Jurkat, Clone E6-1 (cell line): Measurements from ENCODE around the gene FAM111B. TPM values are rescaled to one million over a fixed set of nuclear protein-coding genes. Genes with fewer than 3 reads are reported as not detected.
A peak's percentile ranks its signal among the peaks of the same experiment; 100 is the strongest.
"Not testable (repeated sequence)": the region's sequence is repeated elsewhere in the genome, so short reads cannot be mapped to it uniquely, and the experiment has no call there.

Experiments
- DNase-seq: peaks from one replicate; pipeline ENCODE4 v3.0.0-alpha.2; 2011; ENCODE audit warnings: low read depth, low spot score
- H3K4me3 ChIP-seq: 2 replicates; pipeline ENCODE4 v1.5.1; 2011; ENCODE audit warnings: mild to moderate bottlenecking, low read length, control low read depth, moderate library complexity
- polyA plus RNA-seq: library from polyadenylated mRNA; unstranded; fragments of >200 nt; gene quantifications from one replicate; pipeline ENCODE4 v1.2.1, GENCODE V29; 2012; ENCODE audit warnings: missing spikeins; ENCODE audit not compliant: insufficient read length, insufficient read depth

The FAM111B gene, protein sequence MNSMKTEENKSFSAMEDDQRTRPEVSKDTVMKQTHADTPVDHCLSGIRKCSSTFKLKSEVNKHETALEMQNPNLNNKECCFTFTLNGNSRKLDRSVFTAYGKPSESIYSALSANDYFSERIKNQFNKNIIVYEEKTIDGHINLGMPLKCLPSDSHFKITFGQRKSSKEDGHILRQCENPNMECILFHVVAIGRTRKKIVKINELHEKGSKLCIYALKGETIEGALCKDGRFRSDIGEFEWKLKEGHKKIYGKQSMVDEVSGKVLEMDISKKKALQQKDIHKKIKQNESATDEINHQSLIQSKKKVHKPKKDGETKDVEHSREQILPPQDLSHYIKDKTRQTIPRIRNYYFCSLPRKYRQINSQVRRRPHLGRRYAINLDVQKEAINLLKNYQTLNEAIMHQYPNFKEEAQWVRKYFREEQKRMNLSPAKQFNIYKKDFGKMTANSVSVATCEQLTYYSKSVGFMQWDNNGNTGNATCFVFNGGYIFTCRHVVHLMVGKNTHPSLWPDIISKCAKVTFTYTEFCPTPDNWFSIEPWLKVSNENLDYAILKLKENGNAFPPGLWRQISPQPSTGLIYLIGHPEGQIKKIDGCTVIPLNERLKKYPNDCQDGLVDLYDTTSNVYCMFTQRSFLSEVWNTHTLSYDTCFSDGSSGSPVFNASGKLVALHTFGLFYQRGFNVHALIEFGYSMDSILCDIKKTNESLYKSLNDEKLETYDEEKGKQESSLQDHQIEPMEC
- 26.3 TPM for polyA plus RNA-seq

DNA sequence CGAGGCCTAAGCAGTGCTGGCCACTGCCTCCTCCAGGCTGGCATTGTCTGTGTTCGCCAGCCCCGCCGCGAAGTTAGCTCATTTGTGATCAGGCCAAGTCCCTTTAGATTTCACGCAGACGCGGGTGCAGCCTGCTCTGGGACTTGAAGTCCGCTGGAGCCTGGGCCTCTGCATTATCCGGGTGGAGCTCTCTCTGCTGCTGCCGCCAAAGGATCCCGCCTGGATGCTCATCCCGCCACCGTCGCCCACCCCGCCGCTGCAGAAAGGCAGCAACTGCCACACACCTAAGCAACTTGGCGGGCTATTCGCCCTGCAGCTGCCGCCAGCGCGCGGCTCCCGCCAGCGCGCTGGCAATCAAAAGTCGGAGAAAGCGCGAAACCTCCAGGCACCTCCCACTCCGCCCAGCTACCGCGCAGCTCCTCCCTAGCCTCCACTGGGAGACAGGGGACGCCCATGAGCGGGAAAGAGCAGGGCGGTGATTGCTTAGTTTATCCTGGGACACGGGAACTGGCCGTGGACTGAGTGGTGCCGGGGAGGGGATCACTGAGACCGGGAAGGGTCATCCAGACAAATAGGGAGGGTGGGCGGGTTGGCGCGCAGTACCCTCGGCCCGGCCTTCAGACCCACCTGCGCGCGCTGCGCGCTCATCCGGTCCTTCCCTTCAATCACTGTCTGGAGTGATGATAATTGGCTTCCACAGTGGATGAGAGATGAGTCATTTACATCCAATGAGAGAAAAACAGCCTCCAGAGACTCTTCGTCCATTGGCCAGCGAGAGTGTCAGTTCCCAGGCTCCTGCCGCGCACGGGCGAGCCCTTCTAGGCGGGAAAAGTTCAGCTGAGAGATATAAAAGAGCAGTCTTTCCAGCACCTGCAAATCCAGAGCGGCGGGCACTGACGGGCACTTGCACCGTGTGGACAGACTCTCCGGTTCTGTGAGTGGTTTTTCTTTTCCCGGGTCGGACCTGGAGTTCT, at the start of gene FAM111B:
Gene FAM111B, plus strand, starts transcription at position 875 of the 974 bp plus-strand sequence. CDS start 2,389 bp downstream, outside the sequence.
- peak within 1 kb of the TSS; percentile 73 for H3K4me3 ChIP-seq
- peak; percentile 95 for DNase-seq

DNA sequence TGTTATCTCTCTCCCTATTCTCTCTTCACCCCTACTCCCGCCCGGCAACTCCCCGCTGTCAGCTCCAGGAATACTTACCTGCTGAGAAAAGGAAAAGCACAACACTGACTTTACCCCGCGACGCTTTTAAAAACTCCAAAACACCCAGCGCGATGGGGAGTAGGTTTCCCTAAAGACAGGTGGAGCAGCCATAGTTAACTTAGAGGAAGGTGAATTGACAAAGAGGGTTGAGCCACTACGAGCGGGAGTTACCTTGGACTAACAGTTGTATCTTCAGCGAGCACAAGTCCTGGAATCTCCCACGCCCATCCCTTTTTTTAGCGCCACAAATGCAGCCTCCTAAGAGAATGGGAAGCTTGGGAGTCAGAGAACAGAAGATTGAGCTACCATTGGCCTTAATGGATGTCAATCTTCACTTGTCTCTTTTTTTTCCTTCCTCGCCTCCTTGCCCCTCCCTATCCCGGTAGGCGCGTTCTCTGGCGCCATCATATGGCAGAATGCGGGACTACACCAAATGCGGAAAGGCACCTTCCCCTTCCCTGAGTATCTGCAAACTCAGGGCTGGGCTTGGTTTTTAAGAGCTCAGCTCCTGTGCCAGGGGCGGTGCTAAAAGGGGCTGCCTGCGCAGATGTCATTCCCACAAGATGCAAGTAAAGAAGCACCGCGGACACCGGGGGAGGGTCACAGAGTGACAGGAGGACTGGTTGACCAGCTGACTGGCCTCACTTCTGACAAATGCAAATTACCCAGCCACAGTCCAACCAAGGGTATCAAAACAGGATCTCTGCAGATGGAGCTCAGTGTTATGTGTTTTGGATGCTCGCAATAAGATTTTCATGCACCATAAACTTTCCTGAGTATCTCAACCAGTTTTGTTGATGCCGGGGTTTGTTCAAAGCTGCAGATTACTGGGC, 48.7 kb upstream of the FAM111B start:
- not testable (repeated sequence) for H3K4me3 ChIP-seq
- DNase-seq: peak; percentile 83

DNA sequence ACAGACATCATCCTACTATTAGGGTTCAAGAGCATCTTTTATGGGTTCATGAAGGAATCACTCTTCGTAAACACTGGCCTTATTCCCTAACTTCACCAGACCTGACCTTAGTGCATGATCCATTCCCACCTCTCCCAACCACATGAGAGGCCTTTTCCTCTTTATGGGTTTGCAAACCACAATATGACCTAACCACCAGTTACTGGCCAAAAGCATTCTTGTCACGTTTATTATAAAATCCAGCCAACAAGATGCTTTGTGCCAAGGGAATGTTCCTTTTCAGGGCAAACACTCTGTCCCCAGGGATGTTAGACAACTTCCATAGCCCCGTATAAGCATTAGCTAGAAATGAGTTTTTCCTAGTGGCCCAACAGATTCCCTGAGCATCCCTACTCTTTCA, 46.9 kb upstream of the FAM111B start:
- DNase-seq, H3K4me3 ChIP-seq: not testable (repeated sequence)

DNA sequence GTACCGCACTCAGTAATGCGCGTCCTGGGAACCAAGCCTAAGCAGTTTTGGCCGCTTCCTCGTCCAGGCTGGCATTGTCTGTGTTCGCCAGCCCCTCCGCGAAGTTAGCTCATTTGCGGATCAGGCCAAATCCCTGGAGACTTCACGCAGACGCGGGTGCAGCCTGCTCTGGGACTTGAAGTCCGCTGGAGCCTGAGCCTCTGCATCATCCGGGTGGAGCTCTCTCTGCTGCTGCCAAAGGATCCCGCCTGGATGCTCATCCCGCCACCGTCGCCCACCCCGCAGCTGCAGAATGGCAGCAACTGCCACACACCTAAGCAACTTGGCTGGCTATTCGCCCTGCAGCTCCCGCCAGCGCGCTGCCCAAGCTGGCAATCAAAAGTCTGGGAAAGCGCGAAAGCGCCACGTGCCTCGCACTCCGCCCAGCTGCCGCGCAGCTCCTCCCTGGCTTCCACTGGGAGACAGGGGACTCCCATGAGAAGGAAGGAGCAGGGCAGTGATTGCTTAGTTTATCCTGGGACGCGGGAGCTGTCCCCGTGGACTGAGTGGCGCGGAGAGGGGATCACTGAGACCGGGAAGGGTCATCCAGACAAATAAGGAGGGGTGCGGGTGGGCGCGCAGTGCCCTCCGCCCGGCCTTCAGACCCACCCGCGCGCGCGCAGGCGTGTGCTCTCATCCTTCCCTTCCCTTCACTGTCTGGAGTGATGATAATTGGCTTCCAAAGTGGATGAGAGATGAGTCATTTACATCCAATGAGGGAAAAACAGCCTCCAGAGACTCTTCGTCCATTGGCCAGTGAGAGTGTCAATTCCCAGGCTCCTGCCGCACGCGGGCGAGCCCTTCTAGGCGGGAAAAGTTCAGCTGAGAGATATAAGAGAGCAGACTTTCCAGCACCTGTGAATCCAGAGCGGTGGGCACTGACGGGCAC, 44.2 kb upstream of the FAM111B start:
- H3K4me3 ChIP-seq: no peak overlapping the region
- no peak for DNase-seq

DNA sequence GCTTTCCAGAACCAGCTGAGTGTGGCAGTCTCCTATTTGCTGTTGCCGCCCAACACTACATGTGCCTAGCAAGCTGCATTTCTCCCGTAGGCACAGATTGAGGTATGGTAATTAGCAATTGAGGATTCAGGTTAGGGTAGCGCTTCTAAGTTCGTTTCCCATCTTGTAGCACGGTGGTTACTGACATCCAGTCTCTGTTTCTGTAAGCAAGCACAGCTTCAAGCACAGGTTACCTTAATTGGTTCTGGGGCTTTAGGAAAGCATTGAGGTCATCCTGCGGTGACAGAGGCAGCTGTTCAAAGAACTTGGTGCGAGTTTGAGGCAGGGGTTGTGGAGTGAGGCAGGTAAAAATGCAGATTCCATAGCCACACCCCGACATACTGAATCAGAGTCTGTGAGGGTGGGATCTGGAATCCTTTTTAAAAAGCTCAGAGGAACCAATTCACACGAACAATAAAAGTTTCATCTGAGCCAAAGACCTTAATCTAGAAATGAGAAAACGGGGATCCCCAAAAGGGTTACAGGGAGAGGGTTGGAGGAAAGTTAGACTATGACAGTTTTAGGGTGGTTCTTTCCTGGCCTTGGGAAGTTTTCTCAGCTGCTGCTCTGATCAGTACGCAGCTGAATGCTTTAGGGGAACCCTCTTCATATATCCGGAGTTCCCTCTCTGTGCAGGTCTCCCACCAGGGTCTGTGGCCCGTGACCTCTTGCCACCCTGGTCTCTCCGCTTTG, 42.9 kb upstream of the FAM111B start:
- DNase-seq, H3K4me3 ChIP-seq: not testable (repeated sequence)

DNA sequence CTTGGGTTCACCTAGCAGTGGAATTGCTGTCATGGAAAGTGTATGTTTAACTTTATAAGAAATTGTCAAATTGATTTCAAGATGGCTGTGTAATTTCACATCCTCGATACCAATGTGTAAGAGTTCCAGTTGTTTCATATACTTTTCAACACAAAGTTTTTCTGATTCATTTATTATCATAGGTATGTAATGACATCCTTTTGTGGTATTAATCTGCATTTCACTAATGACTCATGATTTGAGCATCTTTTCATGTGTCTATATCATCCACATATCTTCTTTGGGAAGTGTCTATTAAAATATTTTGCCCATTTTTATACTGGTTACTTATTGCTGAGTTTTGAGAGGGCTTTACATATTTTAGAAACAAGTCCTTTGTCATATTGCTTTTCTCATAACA, 38.0 kb upstream of the FAM111B start:
- H3K4me3 ChIP-seq: no peak overlapping the region

DNA sequence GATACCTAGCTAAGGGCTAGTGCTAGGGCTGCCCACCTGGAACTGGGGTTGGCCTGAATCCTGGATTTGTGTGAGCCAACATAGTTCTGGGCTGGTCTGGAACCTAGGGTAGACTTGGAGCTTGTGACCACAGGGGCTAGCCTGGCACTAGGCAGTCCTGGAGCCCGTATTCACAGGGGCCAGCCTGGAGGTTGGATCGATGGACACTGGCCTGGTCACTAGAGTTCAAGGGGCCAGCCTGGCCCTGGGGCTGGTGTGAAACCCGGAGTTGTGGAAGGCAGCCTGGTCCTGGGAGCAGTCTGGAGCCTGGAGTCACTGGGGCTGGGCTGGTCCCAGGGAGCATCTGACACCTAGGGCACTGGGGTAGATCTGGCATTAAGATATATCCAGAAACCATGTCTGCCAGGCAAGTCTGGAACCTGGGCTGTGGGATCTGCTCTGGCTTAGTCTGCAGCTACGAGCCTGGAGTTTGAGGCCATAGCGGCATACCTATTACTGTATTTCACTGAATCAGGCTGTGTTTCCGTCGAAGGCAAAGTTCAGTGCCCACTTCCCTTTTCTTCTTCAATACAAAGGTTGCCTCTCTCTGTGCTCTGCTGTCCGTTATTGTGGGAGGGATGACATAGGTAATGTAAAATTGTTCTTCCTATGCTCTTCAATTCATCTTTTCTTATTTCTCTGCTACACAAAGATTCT, 30.0 kb upstream of the FAM111B start:
- H3K4me3 ChIP-seq: no peak overlapping the region
- no peak for DNase-seq

More for the DNA sequence above, 38.0 kb upstream of the FAM111B start:
- no peak for DNase-seq

DNA sequence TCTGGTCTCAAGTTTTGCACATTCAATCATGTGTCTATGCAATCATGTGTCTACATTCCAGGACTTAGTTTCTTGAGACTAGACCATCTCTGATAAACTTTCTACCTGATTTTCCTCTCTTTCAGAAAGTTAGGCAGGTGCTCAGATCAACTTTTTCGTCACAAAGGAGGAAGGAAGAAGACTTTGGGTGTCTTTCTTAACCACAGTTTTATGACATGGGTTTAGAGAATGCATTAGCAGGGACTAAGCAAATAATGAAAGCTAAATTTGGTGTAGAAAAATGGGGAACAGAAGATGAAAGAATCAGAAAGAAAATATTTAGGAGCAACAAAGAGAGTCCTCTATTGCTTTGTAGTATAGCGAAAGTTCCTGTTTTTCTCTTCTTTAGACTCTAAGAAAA, 28.6 kb upstream of the FAM111B start:
- no peak overlapping the region for H3K4me3 ChIP-seq
- no peak for DNase-seq

DNA sequence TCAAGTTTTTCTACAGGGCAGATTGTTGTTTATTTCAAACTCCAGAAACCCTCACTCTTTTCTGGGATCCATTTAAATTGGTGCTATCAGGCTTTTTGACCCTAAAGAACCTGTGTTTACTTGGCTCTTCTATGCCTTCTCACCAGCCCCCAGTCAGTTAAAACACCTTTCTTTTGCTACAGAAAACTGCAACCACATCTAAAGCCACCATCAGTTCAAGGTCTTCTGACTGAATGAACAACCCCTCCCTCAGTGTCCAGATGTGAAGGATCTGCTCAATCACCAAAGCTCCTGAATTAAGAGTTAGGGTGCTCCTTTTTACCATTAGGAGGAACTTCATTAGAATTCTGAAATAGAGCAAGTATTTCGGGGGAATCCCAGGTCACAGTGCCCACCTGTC, 28.0 kb upstream of the FAM111B start:
- DNase-seq: peak; percentile 60
- H3K4me3 ChIP-seq: no peak overlapping the region

DNA sequence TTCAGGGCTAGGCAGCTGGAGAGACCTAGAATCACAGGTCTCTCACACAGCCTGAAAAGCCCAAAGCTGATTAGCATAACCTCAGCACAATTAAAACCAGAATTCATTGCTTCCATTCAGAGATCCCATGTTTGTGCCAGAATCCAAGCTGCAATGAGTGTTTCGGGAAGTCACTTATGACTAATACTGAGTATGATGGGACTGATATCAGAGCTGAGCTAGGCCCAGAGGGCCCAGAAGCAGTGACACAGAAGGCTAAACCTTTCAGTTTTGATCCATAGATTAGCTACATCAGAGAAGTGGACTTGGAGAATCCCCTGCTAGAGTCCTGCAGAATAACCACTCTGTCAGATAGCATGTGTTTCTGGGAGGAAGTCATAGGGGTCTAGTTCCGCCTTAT, 26.6 kb upstream of the FAM111B start:
- H3K4me3 ChIP-seq, DNase-seq: not testable (repeated sequence)

DNA sequence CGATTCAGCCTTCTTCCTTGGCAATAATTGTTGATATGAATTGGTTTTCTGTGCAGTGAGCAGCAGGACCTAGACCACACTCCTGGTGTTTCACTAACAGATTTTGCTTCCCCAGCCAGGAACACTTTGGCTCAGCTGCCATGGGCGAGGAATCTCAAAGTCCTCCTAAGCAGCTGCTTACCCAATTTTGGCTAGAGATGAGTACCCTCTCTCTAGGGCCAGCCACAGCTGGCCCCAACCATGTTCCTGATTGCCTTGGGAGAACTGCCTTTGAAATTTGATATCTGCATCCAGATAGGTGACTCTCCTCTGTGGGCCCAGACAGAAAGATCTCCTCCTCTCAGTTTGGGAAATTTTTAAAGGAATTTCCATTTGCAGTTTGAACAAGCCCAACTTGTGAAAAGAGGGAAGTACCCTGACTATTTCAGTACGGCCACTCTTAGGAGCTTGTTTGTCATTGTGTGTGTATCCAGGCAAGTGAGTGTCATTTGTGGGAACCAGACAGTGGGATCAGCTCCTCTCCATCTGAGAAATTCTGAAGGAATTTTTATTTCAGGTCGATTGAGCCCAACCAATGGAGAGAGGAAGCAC, 25.5 kb upstream of the FAM111B start:
- H3K4me3 ChIP-seq, DNase-seq: not testable (repeated sequence)

DNA sequence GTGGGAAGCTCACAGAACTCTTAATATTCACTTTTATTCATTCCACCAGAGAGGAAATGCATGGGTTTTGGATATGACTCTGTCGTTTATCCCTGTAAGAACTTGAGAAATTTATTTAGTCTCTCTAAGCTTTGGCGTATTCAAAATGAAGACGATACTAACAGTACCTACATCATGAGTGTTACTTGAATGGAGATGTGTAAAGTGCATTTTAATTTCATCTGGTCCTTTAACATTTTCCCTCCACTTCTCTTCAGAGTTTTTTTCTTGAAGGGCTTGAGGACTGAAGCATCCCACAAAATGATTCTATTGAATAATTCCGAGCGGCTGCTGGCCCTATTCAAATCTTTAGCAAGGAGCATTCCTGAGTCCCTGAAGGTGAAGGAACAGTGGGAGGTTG, 21.0 kb upstream of the FAM111B start, which contains the start of gene GLYATL1B:
Gene GLYATL1B, plus strand, starts transcription at position 301 of the 400 bp plus-strand sequence. Its CDS starts 0 bp downstream, at position 301.
- not testable (repeated sequence) for DNase-seq, H3K4me3 ChIP-seq

DNA sequence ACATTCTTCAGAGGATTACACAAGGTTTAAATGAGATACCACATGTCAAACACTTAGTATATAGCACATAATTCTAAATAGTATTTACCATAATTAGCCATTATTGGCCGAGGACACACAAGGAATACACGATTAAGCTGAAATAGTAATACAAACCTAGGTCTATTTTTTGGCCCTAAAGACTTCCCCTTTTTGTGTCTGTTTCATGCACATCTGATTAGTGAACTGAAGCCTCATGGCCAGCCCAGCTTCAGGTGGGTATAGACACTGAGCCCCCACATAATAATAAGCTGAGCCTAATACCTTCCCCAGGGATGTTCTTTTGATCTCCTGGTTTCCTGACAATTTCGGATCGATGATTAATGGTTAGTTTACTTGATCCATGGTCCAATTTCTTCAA, 18.9 kb upstream of the FAM111B start:
- no peak overlapping the region for H3K4me3 ChIP-seq
- DNase-seq: no peak

DNA sequence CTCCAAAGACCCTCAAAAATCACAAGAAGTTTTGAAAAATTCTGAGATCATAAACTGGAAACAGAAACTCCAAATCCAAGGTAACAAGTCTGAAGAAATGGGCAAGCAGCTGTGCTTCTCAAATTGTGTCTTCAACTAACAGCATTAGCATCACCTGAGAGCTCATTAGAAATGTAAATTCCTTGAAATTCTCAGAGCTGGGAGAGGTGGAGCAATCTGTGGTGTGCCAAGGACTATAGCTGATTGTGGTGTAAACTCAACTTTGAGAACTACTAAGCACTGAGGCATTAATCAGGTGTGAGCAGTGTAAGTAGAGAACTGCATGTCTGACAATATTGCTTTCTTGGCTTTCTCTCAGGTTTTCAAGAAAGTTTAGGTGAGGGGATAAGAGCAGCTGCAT, 13.5 kb upstream of the FAM111B start:
- H3K4me3 ChIP-seq, DNase-seq: not testable (repeated sequence)

DNA sequence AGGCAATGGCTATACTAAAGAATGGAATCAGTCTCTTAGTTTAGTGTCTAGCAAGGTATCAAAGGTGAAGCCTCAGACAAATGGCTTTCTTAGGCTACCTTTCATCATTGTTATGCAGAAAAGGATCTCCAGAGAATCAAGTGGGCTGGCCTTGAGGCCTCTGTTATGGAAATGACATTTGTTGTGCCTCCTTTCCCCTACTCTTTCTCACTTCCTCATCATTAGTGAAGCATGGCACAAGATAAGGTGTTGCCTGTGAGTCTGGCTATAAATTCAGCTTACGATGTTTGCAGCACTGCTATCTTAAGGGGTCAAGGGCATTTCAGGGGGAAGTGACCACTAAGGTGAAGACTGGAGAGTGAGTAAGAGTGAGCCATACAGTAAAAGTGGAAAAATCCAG, 11.8 kb upstream of the FAM111B start:
- not testable (repeated sequence) for H3K4me3 ChIP-seq, DNase-seq
